HEK293 (cell line): ENCODE measurements around the gene ACOD1.

Experiments used
- CTCF ChIP-seq: fragments of 450-650 bp; formaldehyde crosslinking; IDR thresholded peaks from 2 replicates; pipeline ENCODE4 v1.5.1; 2016; ENCODE audit warnings: missing biosample characterization, missing genetic modification characterization
- GLIS1 ChIP-seq: fragments of 450-650 bp; formaldehyde crosslinking; IDR thresholded peaks from 2 replicates; pipeline ENCODE4 v1.5.1; 2016; ENCODE audit warnings: missing biosample characterization, missing genetic modification characterization
- HIC1 ChIP-seq: fragments of 450-650 bp; formaldehyde crosslinking; IDR thresholded peaks from 2 replicates; pipeline ENCODE4 v1.5.1; 2016; ENCODE audit warnings: missing biosample characterization, missing genetic modification characterization
- PRDM2 ChIP-seq: fragments of 450-650 bp; formaldehyde crosslinking; IDR thresholded peaks from 2 replicates; pipeline ENCODE4 v1.5.1; 2016; ENCODE audit warnings: missing biosample characterization, missing genetic modification characterization, borderline replicate concordance
- YY1 ChIP-seq: fragments of 450-650 bp; formaldehyde crosslinking; IDR thresholded peaks from 2 replicates; pipeline ENCODE4 v1.5.1; 2018; ENCODE audit warnings: missing biosample characterization, missing genetic modification characterization
- ZBTB10 ChIP-seq: fragments of 450-650 bp; formaldehyde crosslinking; IDR thresholded peaks from 2 replicates; pipeline ENCODE4 v1.5.1; 2016; ENCODE audit warnings: missing biosample characterization, missing genetic modification characterization
- ZBTB17 ChIP-seq: fragments of 450-650 bp; formaldehyde crosslinking; IDR thresholded peaks from 2 replicates; pipeline ENCODE4 v1.5.1; 2016; ENCODE audit warnings: missing biosample characterization, missing genetic modification characterization
- ZBTB49 ChIP-seq: fragments of 450-650 bp; formaldehyde crosslinking; IDR thresholded peaks from 2 replicates; pipeline ENCODE4 v1.5.1; 2016; ENCODE audit warnings: missing biosample characterization, missing genetic modification characterization, low read depth
- ZNF133 ChIP-seq: fragments of 450-650 bp; formaldehyde crosslinking; IDR thresholded peaks from 2 replicates; pipeline ENCODE4 v1.5.1; 2016; ENCODE audit warnings: missing biosample characterization, missing genetic modification characterization
- ZNF350 ChIP-seq: fragments of 450-650 bp; formaldehyde crosslinking; IDR thresholded peaks from 2 replicates; pipeline ENCODE4 v1.5.0; 2017; ENCODE audit warnings: missing biosample characterization, mild to moderate bottlenecking, missing genetic modification characterization
- ZNF518A ChIP-seq: fragments of 450-650 bp; formaldehyde crosslinking; conservative IDR thresholded peaks from 2 replicates; pipeline ENCODE4 v1.5.1; 2016; ENCODE audit warnings: low read depth, missing biosample characterization, missing genetic modification characterization
- ZNF560 ChIP-seq: fragments of 450-650 bp; formaldehyde crosslinking; IDR thresholded peaks from 2 replicates; pipeline ENCODE4 v1.5.1; 2017; ENCODE audit warnings: missing biosample characterization, missing genetic modification characterization, borderline replicate concordance
- ZNF692 ChIP-seq: fragments of 450-650 bp; formaldehyde crosslinking; IDR thresholded peaks from 2 replicates; pipeline ENCODE4 v1.5.1; 2016; ENCODE audit warnings: missing biosample characterization, missing genetic modification characterization
- ZNF830 ChIP-seq: fragments of 450-650 bp; IDR thresholded peaks from 2 replicates; pipeline ENCODE4 v1.5.0; 2018; ENCODE audit warnings: missing biosample characterization, missing genetic modification characterization, low read depth, mild to moderate bottlenecking, moderate library complexity
- ZSCAN5A ChIP-seq: fragments of 450-650 bp; formaldehyde crosslinking; IDR thresholded peaks from 2 replicates; pipeline ENCODE4 v1.5.1; 2016; ENCODE audit warnings: missing biosample characterization, missing genetic modification characterization

ACOD1 gene

GRCh38 chr13:76976490-76976889, 28.2 kb downstream of the ACOD1 start (continued):
- TF ChIP-seq ZNF518A (tag by site-specific recombination): no peak
- TF ChIP-seq CTCF (tag by site-specific recombination): no peak
- no peak for TF ChIP-seq PRDM2 (tag by site-specific recombination)
- no peak for TF ChIP-seq HIC1 (tag by site-specific recombination)
- TF ChIP-seq ZBTB17 (tag by site-specific recombination): 0 out of 2 replicates have a peak, but pooled peaks have one; percentile 56
- TF ChIP-seq ZNF560: no peak
- TF ChIP-seq ZSCAN5A (tag by site-specific recombination): no peak
- no peak for TF ChIP-seq ZNF133
- no peak for TF ChIP-seq ZNF830
- TF ChIP-seq ZBTB49: no peak
- TF ChIP-seq ZBTB10 (tag by site-specific recombination): no peak
- TF ChIP-seq ZNF350 (tag by site-specific recombination): no peak
- no peak for TF ChIP-seq GLIS1 (tag by site-specific recombination)
- TF ChIP-seq YY1 (tag by site-specific recombination): no peak
- TF ChIP-seq ZNF692 (tag by site-specific recombination): peak; percentile 44; the same call in 1 of the 2 replicates
